Stimulated activated naive CD8-positive, alpha-beta T cell treated with anti-CD3 and anti-CD28 coated beads, Interleukin-15, Interleukin-2, amounts not matched to agents 100 U/mL and 50 U/mL, for 24 hours (primary cell): ENCODE measurements around the gene SMIM23.

ENCODE experiments used
- ATAC-seq: fragments of 150-1000 bp; cut with Tn5 transposase; one replicate; pipeline ENCODE4 v1.10.0; 2021
- DNase-seq: peaks from one replicate; pipeline ENCODE4 v3.0.0; 2021

The SMIM23 gene

GRCh38 chr5:171785517-171785916 is at the start of gene SMIM23:
Gene SMIM23, plus strand, starts transcription at chr5:171785817. Its CDS starts 55 bp downstream, at chr5:171785872.
- ATAC-seq (no peak), DNase-seq (no peak)

- DNase-seq = no peak
- ATAC-seq = no peak
Measured at GRCh38 chr5:171736976-171737891, 48.4 kb upstream of the SMIM23 start.

DNA sequence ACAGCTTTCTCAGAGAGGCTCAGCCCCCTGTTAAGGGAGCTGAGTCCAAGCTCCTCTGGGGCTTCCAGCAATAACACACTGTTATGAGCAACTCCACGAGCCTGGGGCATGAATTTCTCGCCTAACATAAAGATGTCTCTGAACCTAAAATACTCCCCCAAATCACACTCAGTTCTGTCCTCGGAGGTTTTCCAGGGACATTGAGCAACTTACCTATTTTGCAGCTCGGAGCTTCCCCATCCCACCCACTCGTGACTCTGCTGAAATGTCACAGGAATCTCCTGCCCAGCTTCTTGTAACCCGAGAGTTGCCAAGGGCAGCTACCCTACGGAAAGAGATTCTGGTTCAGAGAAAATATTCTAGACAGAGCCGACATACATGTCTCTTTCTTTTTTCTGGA is 47.1 kb upstream of the SMIM23 start:
- no peak for ATAC-seq
- DNase-seq = no peak

DNA sequence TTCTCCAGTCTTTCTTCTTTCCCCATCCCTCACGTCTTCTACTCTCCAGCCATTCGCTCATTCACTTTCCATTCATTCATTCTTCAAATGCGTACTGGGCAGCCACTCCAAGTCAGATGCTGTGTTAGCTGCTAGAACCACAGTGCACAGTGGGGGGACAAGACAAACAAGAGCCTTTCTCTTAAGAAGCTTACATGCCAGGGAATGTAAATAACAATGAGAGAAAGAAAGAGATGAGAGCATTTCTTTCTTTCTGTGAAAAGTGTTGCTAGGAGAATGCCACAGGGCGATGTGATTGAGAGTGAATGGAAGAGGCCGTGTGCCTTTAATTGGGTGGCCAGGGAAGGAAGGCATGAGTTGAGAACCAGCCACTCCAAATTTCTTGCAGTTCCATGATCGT is 46.3 kb upstream of the SMIM23 start:
- ATAC-seq = no peak
- DNase-seq = no peak

- ATAC-seq = no peak
Measured at GRCh38 chr5:171743436-171744076, 42.1 kb upstream of the SMIM23 start.

GRCh38 chr5:171744264-171744663 is 41.4 kb upstream of the SMIM23 start:
- ATAC-seq (no peak), DNase-seq (no peak)

More at GRCh38 chr5:171743436-171744076, 42.1 kb upstream of the SMIM23 start:
- DNase-seq = no peak

- no peak for ATAC-seq
- no peak for DNase-seq
Measured at GRCh38 chr5:171744882-171745281, 40.7 kb upstream of the SMIM23 start.

DNA sequence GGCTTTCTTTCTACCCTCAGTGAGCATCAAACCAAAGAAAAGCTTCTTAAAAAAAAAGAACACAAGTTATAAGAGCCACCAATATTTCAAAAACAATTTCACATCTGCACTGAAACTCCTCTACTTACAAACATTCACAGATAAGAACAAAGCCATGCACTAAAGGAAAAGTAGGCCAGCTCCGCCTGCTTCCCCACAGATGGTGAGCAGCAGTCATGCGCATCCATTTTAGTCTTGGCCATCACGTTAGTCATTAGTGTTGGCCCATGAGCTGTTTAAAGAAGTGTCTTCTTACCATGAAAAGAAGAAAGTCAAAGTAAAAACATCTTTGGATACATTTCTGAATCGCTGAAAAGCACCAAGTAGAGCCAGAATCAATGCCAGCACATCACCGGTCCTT is 40.0 kb upstream of the SMIM23 start:
- DNase-seq (no peak), ATAC-seq (no peak)

DNA sequence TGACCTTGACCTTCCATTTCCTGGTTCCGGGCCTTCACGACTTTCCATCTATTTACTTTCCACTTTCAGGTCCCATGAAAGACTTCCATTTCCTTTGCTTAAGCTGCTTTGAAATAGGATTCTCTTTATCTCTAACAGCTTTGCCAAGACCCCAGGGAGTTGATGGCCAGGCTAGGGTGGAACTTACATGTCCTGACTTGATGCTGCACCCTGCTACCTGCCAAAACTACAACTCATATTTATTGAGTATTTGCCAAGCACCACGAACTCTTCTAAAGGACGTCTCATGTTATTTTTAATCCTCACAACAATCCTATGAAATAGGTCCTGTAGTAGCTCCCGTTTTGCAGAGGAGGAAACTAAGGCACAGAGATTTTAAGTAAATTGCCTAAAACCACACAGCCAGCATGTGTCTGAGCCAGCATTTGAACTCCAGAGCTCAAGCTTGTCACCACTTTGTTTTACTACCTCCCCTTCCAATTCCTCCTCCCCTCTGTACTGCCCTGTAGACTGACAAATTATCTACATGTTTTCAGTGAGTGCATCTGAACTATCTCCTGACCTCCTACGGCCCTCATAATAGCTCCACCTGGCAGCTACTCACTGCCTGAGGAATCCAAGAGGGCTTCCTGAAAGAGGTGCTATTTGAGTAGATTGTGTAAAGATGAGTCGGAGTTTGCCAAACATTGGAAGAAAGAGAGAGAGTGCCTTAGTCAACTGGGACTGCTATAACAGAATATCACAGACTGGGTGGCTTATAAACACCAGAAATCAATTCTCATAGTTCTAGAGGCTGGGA is 38.4 kb upstream of the SMIM23 start:
- no peak for DNase-seq
- ATAC-seq = no peak

DNA sequence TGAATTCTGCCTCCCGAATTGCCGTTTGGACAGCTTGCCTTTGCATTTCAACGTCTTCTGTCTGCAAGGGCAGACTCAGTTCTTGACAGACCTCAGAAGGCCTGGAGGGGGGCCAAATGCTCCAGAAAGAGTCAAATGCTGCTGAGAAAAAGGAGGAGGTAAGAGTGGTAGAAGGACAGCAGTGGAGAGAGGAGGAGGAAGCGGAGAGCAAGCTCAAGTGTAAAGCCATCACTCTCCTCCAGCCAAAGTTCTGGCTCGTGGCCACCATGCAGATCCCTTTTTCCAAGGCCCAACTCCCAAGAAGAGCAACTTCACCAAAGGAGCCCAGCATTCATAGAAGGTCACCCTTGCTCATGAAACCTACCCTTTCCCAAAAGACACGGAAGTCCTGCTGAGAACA is 36.9 kb upstream of the SMIM23 start:
- no peak for DNase-seq
- ATAC-seq = no peak

DNA sequence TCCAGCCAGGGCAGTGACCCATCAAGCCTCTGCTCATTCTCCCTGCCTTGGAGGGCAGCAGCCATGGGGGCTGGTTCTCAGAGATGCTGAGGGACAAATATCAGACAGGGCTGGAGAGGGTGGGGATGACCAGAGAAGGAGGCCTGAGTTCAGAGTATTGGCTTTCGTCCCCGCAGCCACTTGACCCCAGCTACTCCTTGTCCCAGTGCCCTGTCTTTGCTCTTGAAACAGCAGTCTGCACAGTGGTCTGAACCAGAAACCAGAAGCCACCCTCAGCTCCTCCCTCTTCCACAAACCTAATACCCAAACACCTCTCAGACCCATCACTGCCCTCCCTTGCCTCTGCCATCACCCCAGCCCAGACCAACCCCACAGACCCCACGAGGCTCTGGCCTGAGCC is 36.3 kb upstream of the SMIM23 start:
- ATAC-seq = peak; percentile 22
- DNase-seq = no peak

GRCh38 chr5:171750311-171750788 is 35.3 kb upstream of the SMIM23 start:
- ATAC-seq (peak; percentile 38), DNase-seq (no peak)

DNA sequence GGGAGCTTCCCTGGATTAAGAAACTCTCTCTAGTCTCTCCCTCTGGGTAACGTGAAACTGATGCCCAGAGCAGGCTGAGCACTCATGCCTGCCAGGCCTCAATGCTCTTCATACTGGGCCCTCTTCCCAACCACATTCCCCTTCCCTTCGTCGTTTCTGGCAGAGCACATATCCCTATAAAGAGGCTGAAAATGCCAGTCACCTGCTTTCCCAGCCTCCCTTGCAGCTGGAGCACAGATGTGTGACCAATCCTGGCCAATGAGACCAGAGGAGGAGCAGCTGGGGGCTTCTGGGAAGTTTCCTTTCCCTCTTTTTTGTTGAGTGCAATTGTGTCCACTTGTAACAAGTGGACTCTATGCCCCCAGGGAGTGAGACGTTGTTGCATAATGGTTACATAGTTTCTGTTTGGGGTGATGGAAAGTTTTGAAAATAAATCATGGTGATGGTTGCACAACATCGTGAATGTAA is 30.2 kb upstream of the SMIM23 start:
- DNase-seq = no peak
- ATAC-seq = no peak

DNA sequence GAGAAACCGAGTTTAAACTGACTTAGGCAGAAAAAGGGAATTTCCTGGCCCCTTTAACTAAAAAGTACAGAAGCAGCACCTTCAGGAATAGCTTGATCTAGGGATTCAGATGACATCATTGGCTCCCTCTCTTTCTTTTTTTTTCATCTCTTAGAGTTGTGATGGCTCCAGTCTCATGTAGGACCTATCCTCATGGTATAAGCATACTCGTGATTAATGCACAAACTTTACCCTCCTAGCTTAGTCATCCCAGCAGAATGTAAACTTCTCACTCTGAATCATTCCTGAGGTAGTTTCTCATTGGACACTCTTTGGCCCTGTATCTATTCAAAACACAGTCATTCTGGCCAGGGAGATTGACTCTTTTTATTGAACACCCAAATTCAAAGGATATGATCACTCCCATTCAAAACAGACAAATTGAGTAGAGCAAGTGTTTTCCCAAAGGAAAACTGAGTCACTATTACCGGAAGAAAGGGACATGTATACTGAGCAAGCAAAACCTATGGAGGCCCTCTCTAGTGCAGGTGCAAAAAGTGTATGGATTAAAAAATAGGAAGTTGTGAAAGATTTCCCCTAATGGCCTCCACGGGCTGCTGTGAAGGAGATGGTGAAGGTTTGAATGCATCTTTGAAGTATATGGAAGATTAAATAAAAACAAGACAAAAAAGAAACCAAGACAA is 27.6 kb upstream of the SMIM23 start:
- DNase-seq = no peak
- ATAC-seq = peak; percentile 87

GRCh38 chr5:171759777-171760176 is 25.8 kb upstream of the SMIM23 start:
- ATAC-seq = no peak
- DNase-seq = no peak

DNA sequence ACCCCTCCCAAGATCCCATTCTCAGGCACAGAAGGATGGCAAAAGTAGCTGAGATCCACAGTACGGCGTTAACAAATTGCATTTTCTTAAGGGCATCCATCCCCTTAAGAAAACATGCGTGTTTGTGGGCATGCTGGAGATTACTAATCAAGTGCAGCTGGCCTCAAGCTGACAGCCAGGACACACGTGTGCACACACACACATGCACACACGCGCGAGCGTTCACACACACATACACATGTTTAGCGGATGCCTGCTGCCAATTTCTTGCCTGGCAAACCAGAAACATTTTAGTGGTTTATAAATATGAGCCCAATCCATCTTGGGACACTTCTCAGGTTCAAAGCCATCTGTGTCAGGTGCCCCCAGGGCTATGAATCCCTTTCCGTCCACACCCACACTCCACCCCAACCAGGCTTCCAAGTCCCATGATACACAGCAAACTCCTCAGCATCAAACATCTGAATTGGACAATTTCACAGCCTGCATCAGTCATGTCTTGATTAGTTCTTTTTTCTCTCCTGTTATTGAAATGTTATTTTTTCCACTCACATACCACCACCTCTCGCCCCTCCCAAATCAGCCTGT is 23.5 kb upstream of the SMIM23 start:
- DNase-seq (no peak), ATAC-seq (no peak)

GRCh38 chr5:171762903-171763302 is 22.7 kb upstream of the SMIM23 start:
- ATAC-seq = no peak
- DNase-seq = no peak

GRCh38 chr5:171764265-171764664 is 21.4 kb upstream of the SMIM23 start:
- DNase-seq (no peak), ATAC-seq (no peak)

DNA sequence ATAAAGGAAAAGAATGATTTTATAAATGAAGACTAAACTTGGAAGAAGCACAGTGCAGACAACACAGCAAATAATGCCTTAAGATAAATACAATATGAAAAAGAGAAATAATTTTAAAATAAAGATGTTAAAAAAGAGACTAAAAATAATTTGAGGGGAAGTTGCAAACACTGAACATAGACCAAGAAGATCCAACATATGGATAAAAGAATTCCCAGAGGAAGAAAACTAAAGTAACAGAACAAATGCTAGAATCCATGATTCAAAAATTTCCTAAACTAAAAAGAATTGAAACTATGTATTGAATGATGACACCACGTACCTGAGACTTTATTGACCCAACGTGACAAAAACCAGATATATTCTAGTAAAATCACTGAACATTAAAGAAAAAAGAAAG is 18.7 kb upstream of the SMIM23 start:
- no peak for DNase-seq
- ATAC-seq = no peak

DNA sequence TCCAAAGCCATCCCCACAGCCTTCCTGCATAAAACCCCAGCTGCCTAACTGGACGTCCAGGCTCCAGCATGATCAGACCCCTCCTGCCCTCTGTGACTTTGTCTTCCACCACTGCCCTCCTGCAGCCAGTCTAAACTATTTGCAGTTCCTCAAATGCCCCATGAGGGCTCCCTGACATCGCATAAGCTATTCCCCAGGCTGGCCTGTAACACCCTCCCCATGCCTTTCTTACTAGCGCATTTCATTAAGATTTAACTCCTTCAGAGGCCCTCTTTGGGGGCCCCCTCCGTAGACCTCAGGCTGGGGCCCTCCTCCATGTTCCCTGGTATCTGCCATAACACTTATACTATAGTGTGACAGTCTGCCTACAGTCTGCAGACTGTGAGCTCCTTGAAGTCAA is 15.5 kb upstream of the SMIM23 start:
- DNase-seq = no peak
- no peak for ATAC-seq

- DNase-seq = no peak
- no peak for ATAC-seq
Measured at GRCh38 chr5:171771856-171772255, 13.8 kb upstream of the SMIM23 start.

GRCh38 chr5:171773106-171773505 is 12.5 kb upstream of the SMIM23 start:
- ATAC-seq (no peak), DNase-seq (no peak)
